Measurements from ENCODE around the gene WNK2.
"Not testable (repeated sequence)": the region's sequence is repeated elsewhere in the genome, so short reads cannot be mapped to it uniquely, and the experiment has no call there.

WNK2 gene

GRCh38 chr9:93357649-93358048 is 173.7 kb downstream of the WNK2 start:
- DNase-seq, result no peak
- Histone ChIP-seq H3K4me3 (ENCODE audit: low read depth, low read length) (no peak overlapping the region), H3K4me1 (no peaks in the 10 kb centered on the region), H3K27me3 (peaks cover 6% of the 10 kb centered on the region; the same call in 1 of the 2 replicates), H3K9me3 (0 out of 2 replicates have a peak, but pooled peaks cover 3% of the 10 kb centered on the region), H3K36me3 (no peaks in the 10 kb centered on the region)
- TF ChIP-seq CTCF (IDR thresholded peaks at IDR 0.05; ENCODE audit: low read depth, low read length), result no peak

GRCh38 chr9:93359907-93360306 is 176.0 kb downstream of the WNK2 start:
- not testable (repeated sequence) for DNase-seq; H3K36me3 ChIP-seq; H3K4me3 ChIP-seq (ENCODE audit: low read depth, low read length); H3K4me1 ChIP-seq; H3K27me3 ChIP-seq; H3K9me3 ChIP-seq

- Histone ChIP-seq H3K27me3 (peaks cover under 1% of the 10 kb centered on the region; the same call in 1 of the 2 replicates), H3K4me1 (no peaks in the 10 kb centered on the region), H3K36me3 (no peaks in the 10 kb centered on the region), H3K4me3 (ENCODE audit: low read depth, low read length) (no peak overlapping the region), H3K9me3 (peaks cover 3% of the 10 kb centered on the region; the same call in 1 of the 2 replicates)
- no peak for DNase-seq
- TF ChIP-seq CTCF (IDR thresholded peaks at IDR 0.05; ENCODE audit: low read depth, low read length), result no peak
These were observed 178.1 kb downstream of the WNK2 start for GRCh38 chr9:93361995-93362394.

GRCh38 chr9:93364734-93365426 is 180.9 kb downstream of the WNK2 start:
- Histone ChIP-seq H3K9me3 (peaks cover 3% of the 10 kb centered on the region; the same call in 1 of the 2 replicates), H3K27me3 (no peaks in the 10 kb centered on the region; the same call in 1 of the 2 replicates), H3K36me3 (no peaks in the 10 kb centered on the region), H3K4me1 (no peaks in the 10 kb centered on the region), H3K4me3 (ENCODE audit: low read depth, low read length) (no peak overlapping the region)
- TF ChIP-seq CTCF (IDR thresholded peaks at IDR 0.05; ENCODE audit: low read depth, low read length), result no peak
- DNase-seq, result no peak

- H3K27me3 ChIP-seq, result no peaks in the 10 kb centered on the region; the same call in 1 of the 2 replicates
- H3K9me3 ChIP-seq, result peaks cover 3% of the 10 kb centered on the region; the same call in 1 of the 2 replicates
- TF ChIP-seq CTCF (IDR thresholded peaks at IDR 0.05; ENCODE audit: low read depth, low read length), result no peak
- H3K4me1 ChIP-seq, result no peaks in the 10 kb centered on the region
- no peak overlapping the region for H3K4me3 ChIP-seq (ENCODE audit: low read depth, low read length)
- DNase-seq, result no peak
- no peaks in the 10 kb centered on the region for H3K36me3 ChIP-seq
These were observed 181.6 kb downstream of the WNK2 start for GRCh38 chr9:93365427-93366118.

- no peak overlapping the region for H3K4me3 ChIP-seq (ENCODE audit: low read depth, low read length)
- H3K4me1 ChIP-seq, result no peaks in the 10 kb centered on the region
- H3K9me3 ChIP-seq, result peaks cover 3% of the 10 kb centered on the region; the same call in 1 of the 2 replicates
- TF ChIP-seq CTCF (IDR thresholded peaks at IDR 0.05; ENCODE audit: low read depth, low read length), result no peak
- DNase-seq, result no peak
- no peaks in the 10 kb centered on the region for H3K36me3 ChIP-seq
- H3K27me3 ChIP-seq, result no peaks in the 10 kb centered on the region; the same call in 1 of the 2 replicates
These were observed 182.1 kb downstream of the WNK2 start for GRCh38 chr9:93366119-93366447.

GRCh38 chr9:93366486-93366885 is 182.5 kb downstream of the WNK2 start:
- H3K9me3 ChIP-seq; H3K27me3 ChIP-seq; DNase-seq; H3K4me3 ChIP-seq (ENCODE audit: low read depth, low read length); H3K4me1 ChIP-seq; H3K36me3 ChIP-seq: not testable (repeated sequence)
